ENCODE data around the gene GSX1.
"Not testable (repeated sequence)": the region's sequence is repeated elsewhere in the genome, so short reads cannot be mapped to it uniquely, and the experiment has no call there.

Gene GSX1

GRCh38 chr13:27794368-27794691, 2.0 kb downstream of the GSX1 start:
- DNase-seq (ENCODE audit: low spot score) = no peak

GRCh38 chr13:27794921-27795717, 2.8 kb downstream of the GSX1 start:
- no peak for DNase-seq (ENCODE audit: low spot score)

- DNase-seq (ENCODE audit: low spot score) = no peak
Observed at GRCh38 chr13:27795718-27796019, 3.4 kb downstream of the GSX1 start.

GRCh38 chr13:27796544-27797227, 4.4 kb downstream of the GSX1 start:
- DNase-seq (ENCODE audit: low spot score) = no peak

GRCh38 chr13:27797228-27797624, 4.9 kb downstream of the GSX1 start:
- DNase-seq (ENCODE audit: low spot score) = peak; percentile 34

- DNase-seq (ENCODE audit: low spot score) = no peak
Observed at GRCh38 chr13:27806744-27807387, 14.6 kb downstream of the GSX1 start.

GRCh38 chr13:27808851-27809550, 16.7 kb downstream of the GSX1 start:
- no peak for DNase-seq (ENCODE audit: low spot score)

- DNase-seq (ENCODE audit: low spot score) = no peak
Observed at GRCh38 chr13:27810009-27810408, 17.7 kb downstream of the GSX1 start.

- no peak for DNase-seq (ENCODE audit: low spot score)
Observed at GRCh38 chr13:27810461-27810860, 18.2 kb downstream of the GSX1 start.

- DNase-seq (ENCODE audit: low spot score) = no peak
Observed at GRCh38 chr13:27813826-27814225, 21.5 kb downstream of the GSX1 start.

GRCh38 chr13:27817832-27818231, 25.5 kb downstream of the GSX1 start:
- DNase-seq (ENCODE audit: low spot score) = not testable (repeated sequence)

- DNase-seq (ENCODE audit: low spot score) = no peak
Observed at GRCh38 chr13:27820524-27821482, 28.5 kb downstream of the GSX1 start.

GRCh38 chr13:27821566-27821965, 29.3 kb downstream of the GSX1 start:
- DNase-seq (ENCODE audit: low spot score) = no peak

GRCh38 chr13:27822258-27822872, 30.1 kb downstream of the GSX1 start:
- no peak for DNase-seq (ENCODE audit: low spot score)

GRCh38 chr13:27822873-27823311, 30.6 kb downstream of the GSX1 start:
- no peak for DNase-seq (ENCODE audit: low spot score)

GRCh38 chr13:27824121-27824520, 31.8 kb downstream of the GSX1 start:
- DNase-seq (ENCODE audit: low spot score) = no peak

GRCh38 chr13:27825072-27825471, 32.8 kb downstream of the GSX1 start:
- DNase-seq (ENCODE audit: low spot score) = no peak

- DNase-seq (ENCODE audit: low spot score) = peak; percentile 85
Observed at GRCh38 chr13:27826379-27827353, 34.4 kb downstream of the GSX1 start.

GRCh38 chr13:27827646-27828045, 35.4 kb downstream of the GSX1 start:
- no peak for DNase-seq (ENCODE audit: low spot score)

GRCh38 chr13:27830010-27830409, 37.7 kb downstream of the GSX1 start:
- DNase-seq (ENCODE audit: low spot score) = peak; percentile 21
